GM19023 (cell line): ENCODE results near the gene ASTN1.

ENCODE experiments used
- ATAC-seq: cut with Tn5 transposase; IDR thresholded peaks from one replicate; pipeline ENCODE4 v1.9.1; 2021; ENCODE audit warnings: mild to moderate bottlenecking, moderate library complexity; ENCODE audit not compliant: unreplicated experiment

ASTN1 gene

DNA sequence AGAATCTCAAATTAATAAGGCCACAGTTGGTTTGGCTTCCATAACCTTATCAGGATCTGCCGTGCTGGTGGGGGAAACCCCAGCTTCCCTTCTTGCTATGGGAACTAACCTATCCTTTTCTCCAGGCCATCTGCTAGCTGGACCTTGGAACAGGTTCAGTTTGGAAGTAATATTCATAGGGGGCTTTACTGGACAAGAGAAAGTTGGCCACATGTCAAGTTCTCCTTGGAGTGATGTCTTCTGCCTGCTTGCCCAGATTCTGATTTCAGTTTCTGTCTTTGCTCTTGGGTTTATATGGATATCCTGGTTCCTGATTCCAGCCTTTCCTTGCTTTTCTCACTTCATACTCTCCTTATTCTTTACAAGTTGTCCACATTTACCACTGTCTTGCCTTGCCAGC lies 279.6 kb downstream of the ASTN1 start:
- ATAC-seq, result no peak

DNA sequence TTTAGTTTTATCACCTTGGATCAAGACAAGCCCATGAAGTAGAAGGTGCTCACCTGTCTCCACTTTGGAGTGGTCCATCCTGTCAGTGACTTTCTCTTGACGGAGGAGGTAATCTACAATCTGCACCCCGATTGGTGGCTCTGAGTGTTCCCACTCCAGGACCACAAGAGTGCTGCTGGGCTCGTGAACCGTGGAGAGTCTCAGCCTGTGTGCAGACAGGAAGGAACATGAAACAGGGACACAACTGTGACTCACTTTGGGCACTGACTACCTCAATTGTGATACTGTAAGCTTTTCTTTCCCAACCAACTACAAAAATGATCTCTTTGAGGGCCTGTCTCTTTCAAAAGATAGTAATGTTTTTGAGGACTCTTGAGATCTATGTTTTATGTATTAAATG lies 280.2 kb downstream of the ASTN1 start:
- no peak for ATAC-seq

DNA sequence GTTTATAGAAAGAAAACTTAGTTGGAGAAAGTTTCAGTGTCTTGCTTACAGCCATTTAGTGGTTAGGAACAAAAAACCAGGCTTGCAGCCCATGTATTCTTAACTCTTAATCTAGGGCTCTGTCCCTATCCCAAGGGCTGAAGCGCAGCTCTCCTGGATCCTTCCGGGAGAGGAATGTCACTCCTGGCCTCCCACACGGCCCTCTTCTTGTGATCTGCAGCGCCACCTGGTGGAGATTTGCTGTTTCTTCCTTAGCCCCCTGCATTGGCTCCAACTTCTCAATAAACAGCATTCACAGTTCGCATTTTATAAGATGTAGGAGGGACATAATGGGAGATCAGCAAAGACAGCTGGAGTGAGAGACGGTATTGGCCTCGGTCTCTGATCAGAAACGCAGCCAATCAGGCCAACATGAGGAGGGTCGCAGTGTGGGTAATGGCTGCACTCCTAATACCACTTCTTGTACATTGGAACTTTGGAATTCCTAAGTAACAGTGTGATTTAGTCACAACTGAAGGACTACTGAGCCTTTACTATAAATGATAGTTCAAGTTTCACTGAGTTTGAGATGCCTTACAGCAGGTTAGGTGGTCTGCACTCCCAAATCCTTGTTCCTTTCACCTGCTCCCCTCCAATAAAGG lies 283.4 kb downstream of the ASTN1 start:
- ATAC-seq, result no peak

- ATAC-seq, result no peak
These were observed 284.5 kb downstream of the ASTN1 start for GRCh38 chr1:176879784-176880620.

DNA sequence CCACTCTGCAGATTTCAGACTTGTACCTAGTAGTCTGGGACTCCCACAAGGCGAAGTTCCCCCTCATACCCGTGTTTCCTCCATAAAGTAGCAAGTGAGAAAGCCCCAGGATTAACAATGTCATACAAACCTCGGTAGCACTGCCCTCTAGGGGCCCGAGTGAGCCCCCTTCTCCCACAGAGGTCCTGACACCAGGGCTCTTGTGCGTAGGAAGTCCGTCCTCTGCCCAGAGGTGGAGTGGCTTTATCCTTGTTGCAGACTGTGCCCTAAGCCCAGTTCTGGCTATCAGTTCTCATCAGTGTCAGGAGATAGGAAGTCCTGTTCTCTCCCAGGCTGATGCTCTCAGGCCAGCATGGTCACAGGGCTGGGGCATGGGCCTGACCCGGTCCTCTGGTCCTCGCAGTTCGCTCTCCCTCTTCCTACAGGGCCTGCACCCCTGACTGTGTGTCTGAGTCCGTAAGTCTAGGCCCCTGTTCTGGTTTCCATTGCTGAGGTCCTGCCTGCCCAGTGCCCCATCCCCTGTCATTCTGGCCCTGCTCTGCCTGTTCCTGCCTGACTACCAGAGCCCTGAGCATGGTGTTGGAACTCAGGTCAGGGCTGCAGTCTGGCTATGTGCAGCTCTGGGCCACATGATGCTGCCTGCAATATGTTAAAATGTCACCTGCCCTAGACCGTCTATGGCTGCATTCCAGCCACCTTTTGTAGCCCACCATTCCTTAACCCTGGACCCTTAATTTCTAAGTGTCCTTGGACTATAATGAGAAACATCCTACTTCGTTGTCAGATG lies 285.6 kb downstream of the ASTN1 start:
- ATAC-seq, result no peak

DNA sequence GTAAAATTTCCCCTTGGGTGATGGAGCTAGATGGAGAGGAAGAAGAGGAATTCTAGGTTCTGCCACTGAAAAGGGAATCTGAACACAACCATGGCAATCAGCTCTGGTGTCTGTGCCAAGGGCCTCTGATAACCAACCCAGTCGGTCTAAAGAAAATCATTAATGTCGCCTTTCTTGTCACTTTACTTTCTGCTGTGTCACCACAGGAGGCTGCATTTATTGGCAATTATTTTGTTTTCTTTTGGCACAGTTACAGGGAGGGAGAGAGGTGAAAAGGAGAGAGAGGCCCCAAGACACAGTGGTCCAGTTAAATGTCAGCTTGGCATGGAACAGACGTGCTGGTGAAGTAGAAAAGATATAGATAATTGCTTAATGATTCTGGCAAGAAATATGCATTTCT lies 287.0 kb downstream of the ASTN1 start:
- ATAC-seq, result no peak

- ATAC-seq, result no peak
These were observed 287.5 kb downstream of the ASTN1 start for GRCh38 chr1:176876966-176877515.

GRCh38 chr1:176869577-176869976 lies 294.9 kb downstream of the ASTN1 start:
- no peak for ATAC-seq

DNA sequence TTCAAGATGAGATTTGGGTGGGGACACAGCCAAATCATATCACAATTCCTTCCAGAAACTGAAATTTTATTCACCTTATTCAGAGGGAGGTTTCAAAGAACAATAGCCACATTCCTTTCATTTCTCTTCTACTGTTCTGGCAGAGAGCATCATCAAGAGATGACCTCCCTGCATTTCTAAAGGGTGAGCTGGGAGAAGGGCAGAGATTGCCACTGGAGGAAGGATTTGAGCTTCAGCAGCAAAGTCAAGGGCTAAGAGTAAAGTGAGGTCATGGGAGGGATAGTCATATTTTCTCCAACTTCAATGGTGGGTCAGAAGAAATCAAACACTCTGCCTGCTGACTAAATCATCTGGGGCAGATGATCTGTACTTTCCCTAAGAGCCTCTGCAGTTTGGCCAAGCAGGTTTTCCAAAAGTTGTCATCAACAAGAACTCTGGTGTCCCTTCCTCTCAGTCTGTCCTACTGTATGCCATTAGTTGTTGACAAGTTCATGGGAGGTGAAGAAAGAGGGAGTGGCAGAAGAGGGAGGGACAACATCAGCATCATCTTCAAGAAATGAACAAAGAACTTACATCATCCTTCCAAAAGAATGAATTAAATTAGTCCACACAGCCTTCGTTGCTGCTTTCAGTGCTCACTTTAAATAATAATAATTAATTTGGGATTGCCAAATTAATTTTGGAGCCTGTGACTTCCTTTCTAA lies 298.3 kb downstream of the ASTN1 start:
- no peak for ATAC-seq

GRCh38 chr1:176864211-176864610 lies 300.3 kb downstream of the ASTN1 start:
- ATAC-seq, result no peak

DNA sequence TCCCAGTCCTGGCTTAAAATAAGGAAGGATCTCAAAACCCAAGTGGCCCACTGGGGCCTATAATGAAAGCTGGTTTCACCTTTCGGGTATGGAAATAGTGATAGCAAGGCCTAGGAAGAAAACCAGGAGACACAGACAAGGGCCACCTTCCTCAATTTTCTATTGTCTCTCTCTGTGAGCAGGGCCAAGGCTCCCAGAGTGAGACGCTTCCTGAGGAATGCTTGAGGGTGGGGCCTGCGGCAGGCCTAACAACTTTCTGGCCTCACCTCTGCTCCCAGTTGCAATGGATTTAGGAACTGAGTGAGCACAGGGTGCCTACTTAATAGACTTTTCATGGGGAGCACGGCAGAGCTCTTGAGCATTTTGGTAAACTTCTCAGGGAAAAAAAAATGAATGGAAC lies 300.9 kb downstream of the ASTN1 start:
- ATAC-seq, result no peak

DNA sequence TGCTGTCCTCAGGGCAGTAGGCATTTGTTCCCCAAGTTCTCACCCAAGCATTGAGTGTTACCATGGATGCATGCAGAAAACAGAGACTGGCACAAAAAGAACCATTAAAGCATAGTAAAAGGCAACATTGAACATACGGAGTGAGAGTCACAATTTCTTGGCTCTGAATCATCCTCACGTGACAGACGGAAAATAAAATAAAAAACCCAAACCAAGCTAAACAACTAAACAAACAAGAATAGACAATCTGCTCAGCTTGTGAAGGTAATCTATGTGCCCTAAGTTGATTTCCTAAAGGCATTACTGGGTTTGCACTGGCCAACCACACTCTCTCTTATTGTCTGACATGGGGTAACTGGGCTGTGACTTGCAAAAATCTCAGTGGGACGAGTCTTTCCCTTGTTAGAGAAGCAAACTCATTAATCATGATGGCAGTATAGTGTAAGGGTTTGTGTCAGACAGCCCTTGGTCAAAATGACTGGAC lies 306.0 kb downstream of the ASTN1 start:
- no peak for ATAC-seq

DNA sequence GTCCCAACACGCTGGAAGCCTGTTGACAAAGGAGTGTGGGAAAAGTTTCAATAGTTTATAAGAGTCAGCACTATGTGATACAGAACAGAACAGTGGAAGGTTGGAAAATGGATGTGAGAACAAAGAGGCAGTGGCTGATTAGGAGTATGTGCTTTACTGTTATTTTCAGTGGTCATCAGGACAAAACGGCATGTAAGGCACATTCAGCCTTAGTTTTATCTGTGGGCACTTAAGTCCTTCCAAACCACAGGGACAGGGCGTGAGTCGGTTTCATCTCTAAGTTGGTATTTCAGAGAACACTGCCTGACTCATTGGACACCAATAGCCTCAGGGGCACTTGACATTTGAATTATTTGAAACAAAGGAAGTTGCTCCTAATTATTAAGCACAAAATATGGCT lies 306.9 kb downstream of the ASTN1 start:
- no peak for ATAC-seq

DNA sequence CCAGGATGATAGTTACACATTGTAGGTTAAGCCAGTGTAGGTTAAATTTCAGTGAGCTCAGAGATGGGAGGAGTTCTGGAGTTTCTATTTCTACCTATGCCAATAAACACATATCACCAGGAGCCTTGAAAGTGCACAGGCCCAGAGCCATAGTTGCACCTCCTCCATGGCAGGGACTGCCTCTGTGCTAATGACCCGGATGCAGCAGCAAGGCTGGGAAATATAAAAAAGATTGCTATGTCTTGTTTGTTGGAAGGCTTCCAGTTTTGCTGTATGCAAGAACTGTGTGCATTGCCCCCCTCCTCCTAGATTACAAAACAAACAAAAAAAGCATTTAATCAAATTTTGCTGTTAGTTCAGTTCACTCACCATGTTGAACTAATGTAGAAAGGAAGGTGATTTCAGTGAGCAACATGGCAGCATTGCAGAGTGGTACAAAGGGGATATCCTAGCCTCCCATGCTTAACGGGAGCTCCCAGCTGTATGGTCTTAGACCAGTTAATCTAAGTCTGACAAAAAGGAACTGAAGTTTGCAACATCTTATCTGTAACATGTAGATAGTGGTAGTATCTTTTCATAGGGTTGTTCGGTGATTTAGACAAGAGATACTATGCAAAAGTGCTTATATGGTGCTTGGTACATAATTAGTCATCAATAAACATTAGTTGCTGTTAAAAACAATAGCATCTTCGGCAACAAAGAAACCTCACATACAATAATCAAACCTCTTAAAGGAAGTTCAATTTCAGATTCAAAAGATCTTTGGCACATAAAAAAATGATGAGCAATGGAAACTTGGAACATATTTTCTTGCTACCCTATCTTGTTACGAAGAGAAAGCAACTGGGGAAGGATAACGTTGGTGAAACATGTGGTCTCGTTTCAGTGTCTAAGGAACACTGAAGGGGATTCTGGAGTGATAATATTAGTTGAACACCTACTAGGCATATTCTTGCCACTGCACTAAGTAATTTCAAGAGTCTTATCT lies 309.5 kb downstream of the ASTN1 start:
- no peak for ATAC-seq

GRCh38 chr1:176854121-176854520 lies 310.4 kb downstream of the ASTN1 start:
- ATAC-seq, result no peak

DNA sequence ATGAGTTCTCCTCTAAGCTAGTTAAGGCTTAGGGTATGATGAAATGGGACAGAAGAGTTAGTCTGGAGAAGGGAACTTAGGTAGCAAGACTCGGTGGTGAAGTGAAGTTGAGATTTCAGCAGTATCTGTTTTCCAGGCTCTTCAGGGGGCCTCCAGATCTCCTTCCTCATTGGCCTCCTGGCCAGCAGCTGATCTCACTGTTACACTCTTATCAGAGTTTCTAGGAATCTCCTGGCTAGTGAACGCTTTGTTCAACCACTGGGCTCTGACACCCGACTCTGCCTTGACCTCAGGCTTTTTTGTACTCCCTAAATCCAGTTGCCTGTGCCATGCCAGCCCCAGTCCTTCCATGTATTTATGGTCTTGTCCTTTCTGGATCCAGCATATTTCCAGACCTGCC lies 311.0 kb downstream of the ASTN1 start:
- ATAC-seq, result no peak

- no peak for ATAC-seq
These were observed 312.4 kb downstream of the ASTN1 start for GRCh38 chr1:176852124-176852523.

DNA sequence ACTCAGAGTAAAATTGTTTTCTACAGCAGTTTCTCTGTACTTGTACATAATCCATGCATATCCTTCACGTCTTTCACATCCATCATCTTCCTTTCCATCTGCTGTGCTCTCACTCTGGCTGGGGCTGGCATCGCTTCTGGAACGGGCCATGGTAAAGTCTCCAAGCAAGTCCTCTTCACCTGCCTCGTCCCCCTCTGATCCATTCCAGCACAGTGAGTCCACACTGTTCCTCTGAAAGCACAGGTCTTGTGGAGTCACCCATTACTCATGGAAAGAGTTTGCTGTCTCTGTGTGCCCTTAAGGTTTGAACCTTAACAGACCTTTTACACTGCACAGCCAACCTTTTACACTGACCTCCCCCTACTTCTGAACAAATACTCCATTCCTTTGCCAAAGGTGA lies 313.6 kb downstream of the ASTN1 start:
- no peak for ATAC-seq

- no peak for ATAC-seq
These were observed 315.2 kb downstream of the ASTN1 start for GRCh38 chr1:176849281-176849680.

- no peak for ATAC-seq
These were observed 317.5 kb downstream of the ASTN1 start for GRCh38 chr1:176847052-176847451.
